Colonic mucosa (tissue), 4 donors: Measurements from ENCODE around the gene CLDN9. TPM values are rescaled to one million over a fixed set of nuclear protein-coding genes. Genes with fewer than 3 reads are reported as not detected.

Experiments used
- DNase-seq: peaks from one replicate; pipeline ENCODE4 v3.0.0-alpha.2; 2020
- H3K27ac ChIP-seq: fragments of 200-600 bp; one replicate; pipeline ENCODE4 v1.8.0; 2021
- H3K27me3 ChIP-seq: fragments of 200-600 bp; one replicate; pipeline ENCODE4 v1.8.0; 2021
- H3K36me3 ChIP-seq: fragments of 200-600 bp; one replicate; pipeline ENCODE4 v1.8.0; 2021
- H3K4me1 ChIP-seq: fragments of 200-600 bp; one replicate; pipeline ENCODE4 v1.8.0; 2021; ENCODE audit warnings: mild to moderate bottlenecking
- H3K4me3 ChIP-seq: fragments of 200-600 bp; one replicate; pipeline ENCODE4 v1.8.0; 2021
- H3K9ac ChIP-seq, 2 donors: one replicate each; pipeline ENCODE4 v1.7.0; 2013; ENCODE audit warnings: control low read depth in 2 of 2, low read depth in 2 of 2, low read length in 2 of 2
- H3K9me3 ChIP-seq: fragments of 200-600 bp; one replicate; pipeline ENCODE4 v1.8.0; 2021
- CTCF ChIP-seq: fragments of 200-600 bp; IDR thresholded peaks from one replicate; pipeline ENCODE4 v1.8.0; 2022; ENCODE audit warnings: antibody characterized with exemption, mild to moderate bottlenecking
- intact Hi-C: fragments of 100-400 bp; cut with DNase I; formaldehyde crosslinking; loops from one replicate; pipeline ENCODE4 v1.14.1; 2022
- total RNA-seq, 2 donors: library from RNA; stranded (reverse); fragmentation: NEBNext Ultra II Directional in 1 of 2; extraction: Animal tissue kit (Norgen Biotek cat#: 25700) in 1 of 2; gene quantifications; one replicate each; pipeline ENCODE4 v1.2.1, GENCODE V29; 2021
- donor health status: healthy.
- donor health status: DM: no; HTN: no; CAD: no.
- donor health status: DM: no; HTN: no; CAD: no.

Gene CLDN9
- total RNA-seq, 2 donors from 2014 or later, result 0.35 to 0.67 TPM

GRCh38 chr16:2968738-2969544 lies 43.8 kb upstream of the CLDN9 start, which contains the start of gene PAQR4:
TSS of gene PAQR4 (plus strand) at chr16:2969348. CDS start at chr16:2969675, 327 bp downstream.
- Histone ChIP-seq H3K27ac (peak within 1 kb of the TSS; percentile 44), H3K9me3 (no peaks in the 10 kb centered on the region), H3K4me1 (peaks cover 29% of the 10 kb centered on the region), H3K9ac (peak within 1 kb of the TSS; percentile 76 to 89), H3K4me3 (peak within 1 kb of the TSS; percentile 84), H3K27me3 (peaks cover 38% of the 10 kb centered on the region), H3K36me3 (no peaks in the 10 kb centered on the region)
- DNase-seq, result peak; percentile 89
- intact Hi-C loops, result no loop called here
- TF ChIP-seq CTCF, result no peak

- peak overlapping the region; percentile 84 for H3K4me3 ChIP-seq
- no peaks in the 10 kb centered on the region for H3K9me3 ChIP-seq
- H3K9ac ChIP-seq, result peak overlapping the region; percentile 76 to 89
- peak; percentile 73 for DNase-seq
- peak overlapping the region; percentile 44 for H3K27ac ChIP-seq
- peaks cover 29% of the 10 kb centered on the region for H3K27me3 ChIP-seq
- intact Hi-C loops, result no loop called here
- TF ChIP-seq CTCF, result peak; percentile 42
- H3K4me1 ChIP-seq, result peaks cover 20% of the 10 kb centered on the region
- no peaks in the 10 kb centered on the region for H3K36me3 ChIP-seq
These were observed 42.9 kb upstream of the CLDN9 start for GRCh38 chr16:2969545-2970521.

- peak overlapping the region; percentile 76 to 89 for H3K9ac ChIP-seq
These were observed 42.2 kb upstream of the CLDN9 start for GRCh38 chr16:2970563-2970962.

GRCh38 chr16:2971134-2971984 lies 41.4 kb upstream of the CLDN9 start:
- Histone ChIP-seq H3K4me1 (peaks cover 14% of the 10 kb centered on the region), H3K9ac (no peak overlapping the region), H3K9me3 (no peaks in the 10 kb centered on the region), H3K27me3 (peaks cover 18% of the 10 kb centered on the region), H3K27ac (no peak overlapping the region), H3K4me3 (no peak overlapping the region), H3K36me3 (no peaks in the 10 kb centered on the region)
- intact Hi-C loops, result no loop called here
- no peak for DNase-seq
- TF ChIP-seq CTCF, result no peak

More at GRCh38 chr16:2970563-2970962, 42.2 kb upstream of the CLDN9 start:
- H3K27ac ChIP-seq, result no peak overlapping the region
- peak overlapping the region; percentile 84 for H3K4me3 ChIP-seq
- intact Hi-C loops, result no loop called here
- TF ChIP-seq CTCF, result no peak
- H3K27me3 ChIP-seq, result peaks cover 26% of the 10 kb centered on the region
- peaks cover 14% of the 10 kb centered on the region for H3K4me1 ChIP-seq
- H3K36me3 ChIP-seq, result no peaks in the 10 kb centered on the region
- no peak for DNase-seq
- no peaks in the 10 kb centered on the region for H3K9me3 ChIP-seq
